ENCODE measurements around the gene PRR7.

The PRR7 gene

GRCh38 chr5:177486256-177486655 lies 39.6 kb downstream of the PRR7 start:
- DNase-seq: no peak

- no peak for DNase-seq
Observed at GRCh38 chr5:177487144-177487543, 40.5 kb downstream of the PRR7 start.

- DNase-seq: no peak
Observed at GRCh38 chr5:177487975-177488374, 41.4 kb downstream of the PRR7 start.

- no peak for DNase-seq
Observed at GRCh38 chr5:177489119-177489716, 42.6 kb downstream of the PRR7 start.

GRCh38 chr5:177490311-177490991 lies 43.8 kb downstream of the PRR7 start:
- DNase-seq: no peak

- no peak for DNase-seq
Observed at GRCh38 chr5:177490992-177491391, 44.4 kb downstream of the PRR7 start.

- DNase-seq: peak; percentile 50
Observed at GRCh38 chr5:177491429-177491945, 44.9 kb downstream of the PRR7 start.

- DNase-seq: no peak
Observed at GRCh38 chr5:177491983-177492746, 45.6 kb downstream of the PRR7 start.

GRCh38 chr5:177492841-177493240 lies 46.2 kb downstream of the PRR7 start:
- DNase-seq: no peak

GRCh38 chr5:177493795-177494345 lies 47.3 kb downstream of the PRR7 start:
- DNase-seq: no peak

- DNase-seq: no peak
Observed at GRCh38 chr5:177494346-177495195, 48.0 kb downstream of the PRR7 start.

GRCh38 chr5:177495243-177496060 lies 48.8 kb downstream of the PRR7 start:
- DNase-seq: no peak

- DNase-seq: no peak
Observed at GRCh38 chr5:177496070-177496726, 49.6 kb downstream of the PRR7 start.

GRCh38 chr5:177496727-177497291 lies 50.2 kb downstream of the PRR7 start:
- DNase-seq: peak; percentile 36

- peak; percentile 91 for DNase-seq
Observed at GRCh38 chr5:177497292-177498012, 50.8 kb downstream of the PRR7 start, which contains the start of gene PDLIM7. PDLIM7 (minus strand) TSS chr5:177497604; CDS start chr5:177496512, 1,092 bp downstream.

- no peak for DNase-seq
Observed at GRCh38 chr5:177498013-177498787, 51.6 kb downstream of the PRR7 start.

- DNase-seq: no peak
Observed at GRCh38 chr5:177499842-177500241, 53.2 kb downstream of the PRR7 start.

- peak; percentile 53 for DNase-seq
Observed at GRCh38 chr5:177500685-177501522, 54.3 kb downstream of the PRR7 start.

All from NCI-H2171 treated with DMSO at 0.1 percent for 48 hours (cell line).